GM18517 (cell line): ENCODE data around the gene SRCAP.
A peak's percentile ranks its signal among the peaks of the same experiment; 100 is the strongest.

ENCODE experiments used
- ATAC-seq: cut with Tn5 transposase; IDR thresholded peaks from one replicate; pipeline ENCODE4 v1.9.1; 2021; ENCODE audit warnings: mild to moderate bottlenecking, moderate library complexity; ENCODE audit not compliant: unreplicated experiment

The SRCAP gene

GRCh38 chr16:30728321-30728720 lies 29.4 kb downstream of the SRCAP start:
- no peak for ATAC-seq

- no peak for ATAC-seq
These were observed 30.1 kb downstream of the SRCAP start for GRCh38 chr16:30728899-30729672.

- ATAC-seq, result no peak
These were observed 32.4 kb downstream of the SRCAP start for GRCh38 chr16:30731411-30731810.

- no peak for ATAC-seq
These were observed 38.2 kb downstream of the SRCAP start for GRCh38 chr16:30736995-30737793.

- ATAC-seq, result no peak
These were observed 39.0 kb downstream of the SRCAP start for GRCh38 chr16:30737794-30738648.

GRCh38 chr16:30738984-30739951 lies 40.3 kb downstream of the SRCAP start:
- no peak for ATAC-seq

- no peak for ATAC-seq
These were observed 41.6 kb downstream of the SRCAP start for GRCh38 chr16:30740364-30741251.

GRCh38 chr16:30741461-30741914 lies 42.5 kb downstream of the SRCAP start:
- ATAC-seq, result no peak

GRCh38 chr16:30743716-30744115 lies 44.7 kb downstream of the SRCAP start:
- no peak for ATAC-seq

- ATAC-seq, result no peak
These were observed 45.2 kb downstream of the SRCAP start for GRCh38 chr16:30744183-30744582.

GRCh38 chr16:30745082-30745481 lies 46.1 kb downstream of the SRCAP start:
- no peak for ATAC-seq

- no peak for ATAC-seq
These were observed 47.7 kb downstream of the SRCAP start for GRCh38 chr16:30746638-30747175.

- no peak for ATAC-seq
These were observed 48.4 kb downstream of the SRCAP start for GRCh38 chr16:30747331-30747730.

- peak; percentile 94 for ATAC-seq
These were observed 49.0 kb downstream of the SRCAP start, which contains the start of gene PHKG2 for GRCh38 chr16:30747799-30748633. Gene PHKG2 (plus strand): TSS chr16:30748425. CDS start chr16:30748821, 396 bp downstream.

GRCh38 chr16:30748634-30749445 lies 49.9 kb downstream of the SRCAP start:
- no peak for ATAC-seq

GRCh38 chr16:30750201-30750600 lies 51.2 kb downstream of the SRCAP start:
- no peak for ATAC-seq
